Mammary epithelial cell (primary cell): ENCODE results near the gene MYCN.

Experiments used
- EZH2 ChIP-seq: IDR thresholded peaks from 2 replicates; pipeline ENCODE4 v1.6.1; 2012; ENCODE audit warnings: low read length, inconsistent platforms, borderline replicate concordance
- TF ChIP-seq, protein P1 (sequence below), 2 donors: IDR thresholded peaks in 1 of 2; conservative IDR thresholded peaks in 1 of 2; 2 replicates each; pipeline ENCODE4 v1.5.1; 2011 to 2012; ENCODE audit warnings: inconsistent platforms in 2 of 2, low read length in 2 of 2, mild to moderate bottlenecking in 2 of 2, control low read depth in 1 of 2, low read depth in 1 of 2; ENCODE audit not compliant: insufficient read depth in 1 of 2; ENCODE audit errors: extremely low read depth in 1 of 2

- TF ChIP-seq, protein P1, sequence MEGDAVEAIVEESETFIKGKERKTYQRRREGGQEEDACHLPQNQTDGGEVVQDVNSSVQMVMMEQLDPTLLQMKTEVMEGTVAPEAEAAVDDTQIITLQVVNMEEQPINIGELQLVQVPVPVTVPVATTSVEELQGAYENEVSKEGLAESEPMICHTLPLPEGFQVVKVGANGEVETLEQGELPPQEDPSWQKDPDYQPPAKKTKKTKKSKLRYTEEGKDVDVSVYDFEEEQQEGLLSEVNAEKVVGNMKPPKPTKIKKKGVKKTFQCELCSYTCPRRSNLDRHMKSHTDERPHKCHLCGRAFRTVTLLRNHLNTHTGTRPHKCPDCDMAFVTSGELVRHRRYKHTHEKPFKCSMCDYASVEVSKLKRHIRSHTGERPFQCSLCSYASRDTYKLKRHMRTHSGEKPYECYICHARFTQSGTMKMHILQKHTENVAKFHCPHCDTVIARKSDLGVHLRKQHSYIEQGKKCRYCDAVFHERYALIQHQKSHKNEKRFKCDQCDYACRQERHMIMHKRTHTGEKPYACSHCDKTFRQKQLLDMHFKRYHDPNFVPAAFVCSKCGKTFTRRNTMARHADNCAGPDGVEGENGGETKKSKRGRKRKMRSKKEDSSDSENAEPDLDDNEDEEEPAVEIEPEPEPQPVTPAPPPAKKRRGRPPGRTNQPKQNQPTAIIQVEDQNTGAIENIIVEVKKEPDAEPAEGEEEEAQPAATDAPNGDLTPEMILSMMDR (conservative IDR thresholded peaks at IDR 0.05 in 1 of 2, IDR thresholded peaks at IDR 0.05 in 1 of 2; ENCODE audit: extremely low read depth in 1 of 2, insufficient read depth in 1 of 2, low read depth in 1 of 2, low read length in 2 of 2): no peak
- TF ChIP-seq EZH2: no peak
Observed at GRCh38 chr2:15890936-15891905, 49.1 kb upstream of the MYCN start.
